DND-41 (cell line): ENCODE data around the gene EXT2.

Source experiments
- ATAC-seq: fragments of 200-7000 bp; cut with Tn5 transposase; 3 replicates; pipeline ENCODE4 v1.9.1; 2021; ENCODE audit warnings: low read depth; ENCODE audit not compliant: insufficient read depth
- DNase-seq: peaks from one replicate; pipeline ENCODE4 v3.0.0-alpha.2; 2020
- H2AFZ ChIP-seq: 2 replicates; pipeline ENCODE4 v1.6.0; 2012; ENCODE audit warnings: low read depth, low read length
- H3K27ac ChIP-seq: 2 replicates; pipeline ENCODE4 v1.5.1; 2012; ENCODE audit warnings: low read length, inconsistent platforms
- H3K27me3 ChIP-seq: fragments of 200-600 bp; sonication (generic); 2 replicates; pipeline ENCODE4 v1.6.0; 2012; ENCODE audit warnings: low read length, mild to moderate bottlenecking, inconsistent platforms; ENCODE audit not compliant: insufficient read depth, poor library complexity
- H3K36me3 ChIP-seq: 2 replicates; pipeline ENCODE4 v1.5.1; 2012; ENCODE audit warnings: low read length, inconsistent platforms; ENCODE audit not compliant: insufficient read depth
- H3K4me1 ChIP-seq: 2 replicates; pipeline ENCODE4 v1.5.1; 2012; ENCODE audit warnings: mild to moderate bottlenecking, low read length; ENCODE audit not compliant: insufficient read depth
- H3K4me2 ChIP-seq: 2 replicates; pipeline ENCODE4 v1.6.0; 2012; ENCODE audit warnings: mild to moderate bottlenecking, moderate library complexity, low read length, inconsistent platforms; ENCODE audit not compliant: insufficient read depth
- H3K4me3 ChIP-seq, 2 experiments: fragments of 200-600 bp in 1 of 2; shearing (Covaris generic) in 1 of 2; 2 replicates each; pipeline ENCODE4 v1.5.1; 2012 to 2016; ENCODE audit warnings: inconsistent platforms in 2 of 2, low read length in 2 of 2, mild to moderate bottlenecking in 2 of 2, low read depth in 1 of 2, moderate library complexity in 1 of 2
- H3K79me2 ChIP-seq: 2 replicates; pipeline ENCODE4 v1.6.0; 2012; ENCODE audit warnings: low read length, inconsistent platforms; ENCODE audit not compliant: insufficient read depth
- H3K9ac ChIP-seq: 2 replicates; pipeline ENCODE4 v1.6.0; 2012; ENCODE audit warnings: low read depth, mild to moderate bottlenecking, inconsistent platforms, low read length, moderate library complexity
- H3K9me3 ChIP-seq: 2 replicates; pipeline ENCODE4 v1.5.1; 2012; ENCODE audit warnings: low read length, moderate library complexity, mild to moderate bottlenecking, inconsistent platforms; ENCODE audit not compliant: insufficient read depth, severe bottlenecking
- H4K20me1 ChIP-seq: 2 replicates; pipeline ENCODE4 v1.6.0; 2012; ENCODE audit warnings: low read length; ENCODE audit not compliant: insufficient read depth
- EZH2 ChIP-seq: IDR thresholded peaks from 3 replicates; pipeline ENCODE4 v1.6.1; 2012; ENCODE audit warnings: borderline replicate concordance, low read depth, mild to moderate bottlenecking, moderate library complexity, low read length, inconsistent platforms; ENCODE audit not compliant: severe bottlenecking
- TF ChIP-seq, protein P1 (sequence below): IDR thresholded peaks from 2 replicates; pipeline ENCODE4 v1.5.1; 2012; ENCODE audit warnings: borderline replicate concordance, low read length, moderate library complexity, mild to moderate bottlenecking; ENCODE audit not compliant: poor library complexity, severe bottlenecking; ENCODE audit errors: extremely low read depth

EXT2 gene

DNA sequence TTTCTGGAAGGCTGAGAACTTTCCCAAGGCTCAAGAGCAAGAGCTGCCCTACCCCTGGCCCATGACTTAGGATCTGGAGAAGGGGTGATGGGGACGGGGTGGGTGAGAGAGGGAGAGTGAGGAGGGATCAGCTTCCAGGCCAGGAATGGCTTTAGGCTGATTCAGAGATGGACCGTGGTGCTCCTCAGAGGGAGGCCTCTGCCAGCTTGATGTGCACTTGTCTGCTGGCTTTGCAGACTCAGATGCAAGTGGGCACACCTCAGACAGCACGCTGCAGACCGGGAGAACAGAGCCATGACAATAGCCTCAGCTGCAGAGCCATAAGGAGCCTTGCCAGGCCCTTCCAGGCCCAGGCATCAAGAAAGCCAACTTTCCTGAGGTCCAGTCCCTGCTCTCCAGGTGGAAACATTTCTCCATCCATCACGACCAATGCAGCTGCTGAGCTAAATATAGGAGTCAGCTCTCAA is 173.2 kb downstream of the EXT2 start:
- no peak for TF ChIP-seq EZH2
- ATAC-seq = no peak

DNA sequence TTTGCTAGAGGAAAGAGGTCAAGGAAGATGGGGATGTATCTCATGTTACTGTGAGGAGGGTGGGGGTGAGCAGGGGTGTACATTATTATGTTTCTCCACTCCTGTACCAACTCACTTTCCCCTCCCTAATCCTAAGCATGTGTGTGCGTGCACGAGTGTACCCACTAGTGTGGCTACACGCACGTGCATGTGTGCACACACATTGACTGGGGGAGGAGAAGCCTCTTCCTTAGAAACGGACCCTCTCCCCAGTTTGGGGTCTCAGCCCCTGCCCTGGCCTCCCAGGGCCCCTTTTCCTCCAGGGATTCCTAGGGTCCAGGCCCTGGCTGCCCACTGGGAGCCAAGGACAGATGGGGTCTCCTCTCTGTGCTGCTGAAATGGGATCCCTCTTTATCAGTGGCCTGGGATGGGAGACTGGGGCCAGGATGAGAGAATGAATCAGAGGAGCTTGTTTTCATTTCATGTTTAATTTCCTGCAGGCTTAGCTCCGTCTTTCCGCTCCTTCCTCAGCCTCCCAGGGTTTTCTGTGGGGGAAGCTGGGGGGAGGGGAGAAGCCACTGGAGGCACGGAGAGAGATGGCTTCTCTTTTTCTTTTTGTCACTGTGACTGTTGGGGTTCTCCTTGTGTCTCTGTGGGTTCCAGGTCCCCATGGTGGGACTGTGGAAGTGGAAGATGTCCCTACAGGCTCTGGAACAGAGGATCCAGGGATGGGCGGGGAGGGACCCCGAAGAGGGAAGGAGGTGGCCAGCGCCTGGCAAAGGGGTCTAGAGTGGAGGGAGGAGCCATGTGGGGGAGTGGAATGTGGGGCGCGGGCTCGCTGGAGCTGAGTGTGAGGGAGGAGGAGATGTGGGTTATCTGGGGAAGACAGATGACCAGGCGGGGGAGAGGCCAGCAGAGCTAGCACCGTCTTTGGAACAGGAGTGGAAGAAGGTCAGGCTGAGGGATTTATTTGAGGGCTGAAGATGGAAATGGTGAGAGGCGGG is 174.2 kb downstream of the EXT2 start:
- H3K4me2 ChIP-seq = no peak overlapping the region
- H3K4me1 ChIP-seq = no peaks in the 10 kb centered on the region
- no peak overlapping the region for H3K4me3 ChIP-seq
- H3K9ac ChIP-seq = no peak overlapping the region
- H3K79me2 ChIP-seq = no peaks in the 10 kb centered on the region
- H2AFZ ChIP-seq = no peak overlapping the region
- no peaks in the 10 kb centered on the region for H3K9me3 ChIP-seq
- ATAC-seq = no peak
- DNase-seq = no peak
- H4K20me1 ChIP-seq = no peaks in the 10 kb centered on the region
- H3K27me3 ChIP-seq = no peaks in the 10 kb centered on the region
- H3K36me3 ChIP-seq = no peaks in the 10 kb centered on the region
- no peak overlapping the region for H3K27ac ChIP-seq
- no peak for TF ChIP-seq EZH2
- TF ChIP-seq, protein P1, sequence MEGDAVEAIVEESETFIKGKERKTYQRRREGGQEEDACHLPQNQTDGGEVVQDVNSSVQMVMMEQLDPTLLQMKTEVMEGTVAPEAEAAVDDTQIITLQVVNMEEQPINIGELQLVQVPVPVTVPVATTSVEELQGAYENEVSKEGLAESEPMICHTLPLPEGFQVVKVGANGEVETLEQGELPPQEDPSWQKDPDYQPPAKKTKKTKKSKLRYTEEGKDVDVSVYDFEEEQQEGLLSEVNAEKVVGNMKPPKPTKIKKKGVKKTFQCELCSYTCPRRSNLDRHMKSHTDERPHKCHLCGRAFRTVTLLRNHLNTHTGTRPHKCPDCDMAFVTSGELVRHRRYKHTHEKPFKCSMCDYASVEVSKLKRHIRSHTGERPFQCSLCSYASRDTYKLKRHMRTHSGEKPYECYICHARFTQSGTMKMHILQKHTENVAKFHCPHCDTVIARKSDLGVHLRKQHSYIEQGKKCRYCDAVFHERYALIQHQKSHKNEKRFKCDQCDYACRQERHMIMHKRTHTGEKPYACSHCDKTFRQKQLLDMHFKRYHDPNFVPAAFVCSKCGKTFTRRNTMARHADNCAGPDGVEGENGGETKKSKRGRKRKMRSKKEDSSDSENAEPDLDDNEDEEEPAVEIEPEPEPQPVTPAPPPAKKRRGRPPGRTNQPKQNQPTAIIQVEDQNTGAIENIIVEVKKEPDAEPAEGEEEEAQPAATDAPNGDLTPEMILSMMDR = no peak

More for the DNA sequence above, 173.2 kb downstream of the EXT2 start:
- H3K4me1 ChIP-seq = no peaks in the 10 kb centered on the region
- H3K4me2 ChIP-seq = no peak overlapping the region
- no peak for DNase-seq
- H3K9me3 ChIP-seq = no peaks in the 10 kb centered on the region
- H3K79me2 ChIP-seq = no peaks in the 10 kb centered on the region
- H3K27me3 ChIP-seq = no peaks in the 10 kb centered on the region
- no peak overlapping the region for H3K9ac ChIP-seq
- no peak overlapping the region for H2AFZ ChIP-seq
- no peak overlapping the region for H3K27ac ChIP-seq
- H3K4me3 ChIP-seq = no peak overlapping the region
- H4K20me1 ChIP-seq = 0 out of 2 replicates have a peak, but pooled peaks cover under 1% of the 10 kb centered on the region
- no peaks in the 10 kb centered on the region for H3K36me3 ChIP-seq

DNA sequence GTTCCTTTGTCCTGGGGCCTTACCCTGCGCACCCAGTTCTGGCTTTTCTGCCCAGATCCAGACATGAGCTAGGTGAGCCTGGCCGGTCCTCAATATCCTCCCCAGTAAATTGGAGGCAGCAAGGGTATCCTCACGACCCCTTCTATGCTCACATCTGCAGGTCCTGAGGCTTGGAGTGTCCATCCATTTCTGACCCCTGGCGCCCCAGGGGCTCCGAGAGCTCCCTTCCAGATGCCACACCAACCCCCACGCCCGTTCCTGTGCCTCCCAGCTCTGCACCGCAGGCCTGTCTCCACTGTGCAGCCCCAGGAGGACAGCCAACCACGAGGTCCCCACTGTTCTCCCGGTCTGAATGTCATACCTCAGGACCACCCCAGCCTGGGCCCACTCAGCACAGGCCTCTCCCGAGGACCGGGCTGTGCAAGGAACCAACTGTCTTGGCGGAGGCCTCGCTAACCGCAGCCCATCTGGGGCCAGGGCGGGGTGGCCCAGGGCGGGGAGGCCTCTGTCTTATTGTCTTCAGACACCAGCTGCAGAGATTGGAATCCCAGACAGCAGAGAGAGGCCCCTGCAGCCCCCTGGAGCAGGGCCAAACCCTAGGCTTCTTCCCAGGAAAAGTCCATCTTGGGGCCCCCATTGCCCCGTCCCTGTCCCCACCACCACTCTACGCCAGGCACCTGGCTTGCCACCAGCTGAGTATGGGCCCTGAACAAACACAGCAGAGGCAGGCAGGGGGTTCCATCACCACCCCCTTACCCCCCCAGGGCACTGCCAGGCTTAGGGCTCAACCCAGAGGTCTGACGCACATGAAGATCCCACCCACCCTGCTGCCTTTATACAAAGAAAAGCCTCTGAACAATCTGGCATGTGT is 175.2 kb downstream of the EXT2 start:
- no peaks in the 10 kb centered on the region for H3K27me3 ChIP-seq
- H3K4me1 ChIP-seq = no peaks in the 10 kb centered on the region
- no peak for DNase-seq

More for the DNA sequence above, 175.2 kb downstream of the EXT2 start:
- H3K4me2 ChIP-seq = no peak overlapping the region
- ATAC-seq = no peak
- H3K79me2 ChIP-seq = no peaks in the 10 kb centered on the region
- no peaks in the 10 kb centered on the region for H3K36me3 ChIP-seq
- TF ChIP-seq, protein P1 = no peak
- no peak for TF ChIP-seq EZH2
- no peak overlapping the region for H3K4me3 ChIP-seq
- H4K20me1 ChIP-seq = no peaks in the 10 kb centered on the region
- no peak overlapping the region for H3K9ac ChIP-seq
- H2AFZ ChIP-seq = no peak overlapping the region
- no peak overlapping the region for H3K27ac ChIP-seq
- H3K9me3 ChIP-seq = no peaks in the 10 kb centered on the region
